Measurements from ENCODE around the gene HBP1. TPM values are rescaled to one million over a fixed set of nuclear protein-coding genes. Genes with fewer than 3 reads are reported as not detected.

The HBP1 gene
- total RNA-seq, 2 experiments from 2014 or later: 17.8 to 25.4 TPM

- Mint-ChIP-seq H3K4me1 (no peaks in the 10 kb centered on the region), H3K36me3 (ENCODE audit: low read depth) (no peaks in the 10 kb centered on the region), H3K9me3 (ENCODE audit: low read depth) (no peaks in the 10 kb centered on the region), H3K27me3 (no peaks in the 10 kb centered on the region), H3K4me3 (no peak overlapping the region), H3K27ac (no peak overlapping the region)
- intact Hi-C loops (cut with DNase I, micrococcal nuclease): loop anchor here in 1 of 2 experiments (10.0 kb wide), 1 partner anchor 982 kb away; no protein-coding TSS in a partner anchor
- DNase-seq (no peak), ATAC-seq (no peak)
- CTCF ChIA-PET: interaction anchor here (0.8 to 2.3 kb wide), 2 partner anchors 9 to 246 kb away, joined by 4 to 10 read pairs; no protein-coding TSS in a partner anchor
- POLR2A ChIA-PET: no interaction called here
These were observed 11.7 kb upstream of the HBP1 start for GRCh38 chr7:107157091-107157490.

DNA sequence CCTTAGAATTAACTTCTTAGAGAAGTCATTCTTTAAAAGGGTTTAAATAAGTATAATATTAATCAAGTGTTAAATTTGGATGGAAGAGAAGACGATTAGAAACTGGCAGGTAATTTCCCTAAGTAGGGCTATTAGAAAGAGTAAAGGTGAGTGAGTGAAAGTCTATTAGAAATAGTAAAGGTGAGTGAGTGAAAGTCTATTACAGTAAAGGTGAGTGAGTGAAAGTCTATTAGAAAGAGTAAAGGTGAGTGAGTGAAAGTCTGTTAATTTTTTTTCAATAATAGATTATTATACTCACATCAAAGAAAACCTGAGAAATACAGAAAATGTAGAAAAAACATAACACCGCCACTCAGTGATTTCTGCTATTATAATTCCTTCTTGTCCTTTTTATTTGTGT is 10.8 kb upstream of the HBP1 start:
- H3K4me1 Mint-ChIP-seq: no peaks in the 10 kb centered on the region
- DNase-seq (no peak), ATAC-seq (no peak)
- intact Hi-C loops (cut with DNase I, micrococcal nuclease): loop anchor here in 1 of 2 experiments (10.0 kb wide), 1 partner anchor 983 kb away; no protein-coding TSS in a partner anchor
- no peak overlapping the region for H3K4me3 Mint-ChIP-seq
- no peaks in the 10 kb centered on the region for H3K27me3 Mint-ChIP-seq
- POLR2A ChIA-PET: no interaction called here
- no peaks in the 10 kb centered on the region for H3K9me3 Mint-ChIP-seq (ENCODE audit: low read depth)
- H3K27ac Mint-ChIP-seq: no peak overlapping the region
- H3K36me3 Mint-ChIP-seq (ENCODE audit: low read depth): no peaks in the 10 kb centered on the region
- CTCF ChIA-PET: interaction anchor here (0.8 kb wide), 1 partner anchor 247 kb away, joined by 4 read pairs; no protein-coding TSS in a partner anchor

GRCh38 chr7:107160389-107160788 is 8.4 kb upstream of the HBP1 start:
- intact Hi-C loops (cut with DNase I, micrococcal nuclease): no loop called here
- no peaks in the 10 kb centered on the region for H3K27me3 Mint-ChIP-seq
- no peaks in the 10 kb centered on the region for H3K9me3 Mint-ChIP-seq (ENCODE audit: low read depth)
- POLR2A ChIA-PET: no interaction called here
- no peaks in the 10 kb centered on the region for H3K36me3 Mint-ChIP-seq (ENCODE audit: low read depth)
- DNase-seq: no peak
- H3K27ac Mint-ChIP-seq: no peak overlapping the region
- no peaks in the 10 kb centered on the region for H3K4me1 Mint-ChIP-seq
- H3K4me3 Mint-ChIP-seq: no peak overlapping the region
- CTCF ChIA-PET: no interaction called here
- no peak for ATAC-seq

GRCh38 chr7:107161415-107161814 is 7.4 kb upstream of the HBP1 start:
- Mint-ChIP-seq H3K4me1 (peaks cover 4% of the 10 kb centered on the region), H3K27me3 (no peaks in the 10 kb centered on the region), H3K9me3 (ENCODE audit: low read depth) (no peaks in the 10 kb centered on the region), H3K36me3 (ENCODE audit: low read depth) (no peaks in the 10 kb centered on the region), H3K4me3 (no peak overlapping the region), H3K27ac (no peak overlapping the region)
- intact Hi-C loops (cut with DNase I, micrococcal nuclease): no loop called here
- CTCF ChIA-PET: no interaction called here
- POLR2A ChIA-PET: no interaction called here
- DNase-seq (no peak), ATAC-seq (no peak)

- POLR2A ChIA-PET: no interaction called here
- intact Hi-C loops (cut with DNase I, micrococcal nuclease): no loop called here
These were observed 6.3 kb upstream of the HBP1 start for GRCh38 chr7:107162475-107162874.

GRCh38 chr7:107164092-107164491 is 4.7 kb upstream of the HBP1 start:
- DNase-seq (no peak), ATAC-seq (no peak)
- ChIA-PET POLR2A (no interaction called here), CTCF (interaction anchor here (0.6 to 6.0 kb wide), 3 partner anchors 12 to 789 kb away, joined by 3 to 41 read pairs (median 3); no protein-coding TSS in a partner anchor)
- H3K4me3 Mint-ChIP-seq: no peak overlapping the region
- H3K36me3 Mint-ChIP-seq (ENCODE audit: low read depth): no peaks in the 10 kb centered on the region
- intact Hi-C loops (cut with DNase I, micrococcal nuclease): no loop called here
- no peak overlapping the region for H3K27ac Mint-ChIP-seq
- H3K9me3 Mint-ChIP-seq (ENCODE audit: low read depth): no peaks in the 10 kb centered on the region
- H3K4me1 Mint-ChIP-seq: peaks cover 10% of the 10 kb centered on the region
- H3K27me3 Mint-ChIP-seq: no peaks in the 10 kb centered on the region

More at GRCh38 chr7:107162475-107162874, 6.3 kb upstream of the HBP1 start:
- no peak for ATAC-seq
- CTCF ChIA-PET: no interaction called here
- Mint-ChIP-seq H3K4me1 (peaks cover 8% of the 10 kb centered on the region), H3K27ac (no peak overlapping the region), H3K9me3 (ENCODE audit: low read depth) (no peaks in the 10 kb centered on the region), H3K27me3 (no peaks in the 10 kb centered on the region), H3K4me3 (no peak overlapping the region), H3K36me3 (ENCODE audit: low read depth) (no peaks in the 10 kb centered on the region)
- no peak for DNase-seq

GRCh38 chr7:107165341-107165740 is 3.5 kb upstream of the HBP1 start:
- ChIA-PET CTCF (interaction anchor here (0.7 to 6.0 kb wide), 3 partner anchors 13 to 42 kb away, joined by 3 to 41 read pairs (median 3); no protein-coding TSS in a partner anchor), POLR2A (no interaction called here)
- no peak for ATAC-seq
- H3K27me3 Mint-ChIP-seq: no peaks in the 10 kb centered on the region
- peaks cover 10% of the 10 kb centered on the region for H3K4me1 Mint-ChIP-seq
- no peaks in the 10 kb centered on the region for H3K36me3 Mint-ChIP-seq (ENCODE audit: low read depth)
- H3K9me3 Mint-ChIP-seq (ENCODE audit: low read depth): no peaks in the 10 kb centered on the region
- no peak for DNase-seq
- no peak overlapping the region for H3K27ac Mint-ChIP-seq
- H3K4me3 Mint-ChIP-seq: no peak overlapping the region
- intact Hi-C loops (cut with DNase I, micrococcal nuclease): loop anchor here (5.0 kb wide), 5 partner anchors 298 to 1402 kb away; partner anchors contain the start of genes CCDC71L (in 1 of the 2), DNAJB9 (in 1 of the 2), PIK3CG (in 1 of the 2) and SLC26A4 (in 1 of the 2)

GRCh38 chr7:107166736-107167426 is 1.9 kb upstream of the HBP1 start:
- ChIA-PET CTCF (interaction anchor here (0.7 to 6.0 kb wide), 5 partner anchors 15 to 724 kb away, joined by 3 to 41 read pairs (median 4); partner anchors contain the start of gene DLD), POLR2A (no interaction called here)
- Mint-ChIP-seq H3K9me3 (ENCODE audit: low read depth) (no peaks in the 10 kb centered on the region), H3K36me3 (ENCODE audit: low read depth) (peaks cover 7% of the 10 kb centered on the region), H3K27ac (peak overlapping the region; percentile 100), H3K27me3 (no peaks in the 10 kb centered on the region), H3K4me1 (peaks cover 20% of the 10 kb centered on the region), H3K4me3 (peak overlapping the region; percentile 91)
- intact Hi-C loops (cut with DNase I, micrococcal nuclease): loop anchor here (2.0 to 5.0 kb wide), 6 partner anchors 14 to 1400 kb away; partner anchors contain the start of genes CCDC71L (in 1 of the 2), DNAJB9 (in 1 of the 2), PIK3CG (in 1 of the 2) and SLC26A4 (in 1 of the 2)
- no peak for DNase-seq
- no peak for ATAC-seq

DNA sequence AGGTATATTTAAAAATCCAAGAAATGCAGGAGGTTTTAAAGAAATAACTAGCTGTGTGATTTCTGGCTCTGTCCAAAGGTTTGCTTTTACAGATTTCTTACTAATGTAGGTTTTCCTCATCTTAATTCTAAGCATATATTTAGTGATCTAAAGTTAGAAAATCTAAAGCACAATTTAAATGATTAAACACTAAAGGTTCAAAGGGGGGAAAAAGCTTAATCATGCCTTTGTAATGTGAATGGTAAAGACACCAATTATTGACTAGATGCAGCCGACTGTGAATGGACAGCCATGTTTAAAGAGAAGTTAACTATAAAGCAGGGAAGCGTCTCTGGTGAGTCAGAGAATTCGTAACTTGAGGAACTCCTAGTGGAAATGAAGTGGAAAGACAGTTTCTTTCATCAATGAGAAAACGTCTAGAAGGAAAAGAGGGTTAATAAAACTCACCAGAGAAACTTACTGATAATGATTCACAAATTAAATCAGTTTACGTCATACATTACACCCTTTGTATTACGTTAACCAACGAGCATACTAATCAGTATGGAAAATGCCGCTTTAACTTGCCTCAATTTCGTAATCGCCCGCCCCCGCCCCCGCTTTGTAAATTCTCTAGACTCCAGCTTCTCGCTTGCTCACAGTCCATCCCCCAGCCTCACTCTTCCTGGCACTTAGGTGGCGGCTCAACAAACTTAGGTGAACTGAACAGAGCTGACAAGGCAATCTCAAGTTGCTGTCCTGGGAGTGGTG is 1.1 kb upstream of the HBP1 start:
- DNase-seq: peak; percentile 85
- Mint-ChIP-seq H3K27ac (peak overlapping the region; percentile 100), H3K36me3 (ENCODE audit: low read depth) (peaks cover 7% of the 10 kb centered on the region), H3K27me3 (no peaks in the 10 kb centered on the region), H3K9me3 (ENCODE audit: low read depth) (no peaks in the 10 kb centered on the region), H3K4me1 (peaks cover 23% of the 10 kb centered on the region), H3K4me3 (peak overlapping the region; percentile 91)
- ChIA-PET POLR2A (interaction anchor here (0.6 to 2.5 kb wide), 7 partner anchors 13 to 883 kb away, joined by 3 to 23 read pairs (median 8); partner anchors contain the start of genes CBLL1 and NAMPT), CTCF (interaction anchor here (0.6 to 6.0 kb wide), 7 partner anchors 12 to 712 kb away, joined by 3 to 41 read pairs (median 4); no protein-coding TSS in a partner anchor)
- peak; percentile 7 for ATAC-seq
- intact Hi-C loops (cut with DNase I, micrococcal nuclease): loop anchor here (1.0 to 5.0 kb wide), 18 partner anchors 13 to 1400 kb away; partner anchors contain the start of genes CCDC71L (in 2 of the 2), PIK3CG (in 2 of the 2), SLC26A4 (in 2 of the 2) and SYPL1 (in 2 of the 2)

DNA sequence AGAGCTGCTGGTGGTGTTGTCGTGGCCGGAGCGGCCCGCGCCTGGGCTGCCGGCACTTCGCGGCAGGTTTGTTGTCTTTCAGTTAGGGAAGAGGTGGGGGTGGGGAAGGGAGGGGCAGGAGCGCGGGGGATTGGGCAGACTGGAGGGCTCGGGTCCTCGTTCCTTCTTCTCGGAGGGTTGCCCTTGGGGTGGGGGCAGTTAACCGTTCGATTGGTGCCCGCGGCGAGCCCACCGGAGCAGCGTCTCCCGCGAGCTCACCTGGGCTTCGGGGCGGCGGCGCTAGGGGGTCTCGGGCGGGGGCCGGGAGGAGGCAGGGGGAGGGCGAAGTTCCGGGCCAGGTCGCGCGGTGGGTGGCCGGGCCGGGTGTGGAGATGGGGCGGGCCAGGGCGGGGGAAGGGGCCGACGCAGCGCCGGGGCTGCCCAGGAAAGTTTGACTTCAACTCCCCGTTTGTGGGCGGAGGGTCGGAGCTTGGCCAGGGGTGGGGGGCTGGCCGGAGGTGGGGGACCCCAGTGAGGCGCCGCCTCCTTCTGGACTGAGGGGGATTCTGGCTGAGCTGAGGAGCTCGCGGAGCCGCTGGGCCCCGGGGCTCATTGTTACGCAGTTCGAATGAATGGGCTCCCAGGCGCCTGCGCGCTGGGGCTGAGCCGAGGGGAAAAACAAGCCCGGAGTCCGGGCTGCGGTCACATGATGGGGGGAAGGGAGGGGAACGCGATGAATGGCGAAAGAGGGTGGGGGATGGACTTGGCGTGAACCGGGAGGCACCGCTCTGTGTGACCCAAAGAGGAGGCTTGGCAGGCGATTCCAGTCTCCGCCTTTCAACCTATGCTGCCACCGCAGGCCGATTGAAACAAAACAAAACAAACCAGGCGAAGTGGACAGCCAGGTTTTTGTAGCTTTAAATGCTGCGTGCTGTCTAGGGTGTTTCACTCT is 582 bp downstream of the HBP1 start:
- Mint-ChIP-seq H3K4me3 (peak overlapping the region; percentile 91), H3K4me1 (peaks cover 41% of the 10 kb centered on the region), H3K36me3 (ENCODE audit: low read depth) (peaks cover 11% of the 10 kb centered on the region), H3K27ac (peak overlapping the region; percentile 100), H3K9me3 (ENCODE audit: low read depth) (no peaks in the 10 kb centered on the region), H3K27me3 (no peaks in the 10 kb centered on the region)
- intact Hi-C loops (cut with DNase I, micrococcal nuclease): loop anchor here (1.0 to 10.0 kb wide), 15 partner anchors 302 to 1645 kb away; partner anchors contain the start of genes SLC26A4 (in 2 of the 2), CCDC71L (in 1 of the 2), DLD (in 1 of the 2) and DNAJB9 (in 1 of the 2)
- ATAC-seq: peak; percentile 29
- peak; percentile 96 for DNase-seq
- ChIA-PET POLR2A (interaction anchor here (0.6 to 2.5 kb wide), 12 partner anchors 11 to 887 kb away, joined by 3 to 23 read pairs (median 5); partner anchors contain the start of genes CBLL1 and NAMPT), CTCF (interaction anchor here (0.7 to 6.0 kb wide), 7 partner anchors 11 to 305 kb away, joined by 3 to 41 read pairs (median 3); no protein-coding TSS in a partner anchor)
